NCI-H82 (cell line): ENCODE data around the gene ATP6V1C2.

Experiments
- DNase-seq: peaks from one replicate; lab custom pipeline; 2025; lab: John Stamatoyannopoulos, UW

ATP6V1C2 gene

GRCh38 chr2:10834068-10834655 lies 112.7 kb downstream of the ATP6V1C2 start:
- DNase-seq = peak; percentile 25
